ENCODE results near the gene CYP1B1. TPM values are rescaled to one million over a fixed set of nuclear protein-coding genes. Genes with fewer than 3 reads are reported as not detected.

The CYP1B1 gene
- total RNA-seq, 1 donor from 2014 or later = 0.39 TPM

DNA sequence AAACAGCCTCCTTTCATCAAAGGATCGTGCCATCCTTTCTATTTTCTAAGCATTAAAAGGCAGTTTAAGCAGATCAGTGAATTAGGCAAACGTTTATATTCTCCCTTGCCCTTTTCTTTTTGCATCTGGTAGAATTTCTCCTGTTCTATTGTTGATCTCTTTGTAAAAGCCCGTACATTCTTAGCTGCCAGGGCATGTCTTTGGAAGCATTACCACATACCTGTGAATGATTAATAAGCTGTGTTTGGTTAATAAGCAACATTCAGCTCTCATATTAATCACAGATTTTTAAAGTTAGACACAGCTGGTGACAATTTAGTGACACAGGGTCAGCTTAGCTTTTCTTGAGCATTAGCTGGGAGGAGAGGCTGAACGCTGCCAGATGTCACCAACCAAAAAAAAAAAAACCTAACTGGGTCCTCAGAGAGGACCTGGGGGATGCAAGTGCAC is 33.8 kb upstream of the CYP1B1 start:
- no peak overlapping the region for H3K9ac ChIP-seq
- H3F3A ChIP-seq (ENCODE audit: low read depth) = peaks cover 20% of the 10 kb centered on the region
- no peak for DNase-seq (ENCODE audit: low spot score)
- no peak overlapping the region for H3K4me2 ChIP-seq
- H4K20me1 ChIP-seq (ENCODE audit: low read depth) = no peaks in the 10 kb centered on the region
- Mint-ChIP-seq H3K27me3 (ENCODE audit: insufficient read depth, low read depth) (peaks cover 10% of the 10 kb centered on the region), H3K9me3 (peaks cover 11% of the 10 kb centered on the region), H3K4me3 (no peak overlapping the region), H3K4me1 (peaks cover 38% of the 10 kb centered on the region), H3K36me3 (peaks cover 4% of the 10 kb centered on the region), H3K27ac (no peak overlapping the region)
- TF ChIP-seq EZH2phosphoT487 (IDR thresholded peaks at IDR 0.05) = no peak
- no peak for TF ChIP-seq EZH2 (IDR thresholded peaks at IDR 0.05)
- TF ChIP-seq, protein P1, sequence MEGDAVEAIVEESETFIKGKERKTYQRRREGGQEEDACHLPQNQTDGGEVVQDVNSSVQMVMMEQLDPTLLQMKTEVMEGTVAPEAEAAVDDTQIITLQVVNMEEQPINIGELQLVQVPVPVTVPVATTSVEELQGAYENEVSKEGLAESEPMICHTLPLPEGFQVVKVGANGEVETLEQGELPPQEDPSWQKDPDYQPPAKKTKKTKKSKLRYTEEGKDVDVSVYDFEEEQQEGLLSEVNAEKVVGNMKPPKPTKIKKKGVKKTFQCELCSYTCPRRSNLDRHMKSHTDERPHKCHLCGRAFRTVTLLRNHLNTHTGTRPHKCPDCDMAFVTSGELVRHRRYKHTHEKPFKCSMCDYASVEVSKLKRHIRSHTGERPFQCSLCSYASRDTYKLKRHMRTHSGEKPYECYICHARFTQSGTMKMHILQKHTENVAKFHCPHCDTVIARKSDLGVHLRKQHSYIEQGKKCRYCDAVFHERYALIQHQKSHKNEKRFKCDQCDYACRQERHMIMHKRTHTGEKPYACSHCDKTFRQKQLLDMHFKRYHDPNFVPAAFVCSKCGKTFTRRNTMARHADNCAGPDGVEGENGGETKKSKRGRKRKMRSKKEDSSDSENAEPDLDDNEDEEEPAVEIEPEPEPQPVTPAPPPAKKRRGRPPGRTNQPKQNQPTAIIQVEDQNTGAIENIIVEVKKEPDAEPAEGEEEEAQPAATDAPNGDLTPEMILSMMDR (IDR thresholded peaks at IDR 0.05) = no peak
- no peaks in the 10 kb centered on the region for H3K27me3 ChIP-seq
- H3K27ac ChIP-seq = no peak overlapping the region
- H3K4me1 ChIP-seq = peaks cover 13% of the 10 kb centered on the region
- no peaks in the 10 kb centered on the region for H3K9me3 ChIP-seq (ENCODE audit: low read depth)
- H2AFZ ChIP-seq (replicated peaks) = no peak overlapping the region
- H3K4me3 ChIP-seq = no peak overlapping the region
- H3K79me2 ChIP-seq (ENCODE audit: low read depth) = no peaks in the 10 kb centered on the region
- H3K36me3 ChIP-seq = no peaks in the 10 kb centered on the region

DNA sequence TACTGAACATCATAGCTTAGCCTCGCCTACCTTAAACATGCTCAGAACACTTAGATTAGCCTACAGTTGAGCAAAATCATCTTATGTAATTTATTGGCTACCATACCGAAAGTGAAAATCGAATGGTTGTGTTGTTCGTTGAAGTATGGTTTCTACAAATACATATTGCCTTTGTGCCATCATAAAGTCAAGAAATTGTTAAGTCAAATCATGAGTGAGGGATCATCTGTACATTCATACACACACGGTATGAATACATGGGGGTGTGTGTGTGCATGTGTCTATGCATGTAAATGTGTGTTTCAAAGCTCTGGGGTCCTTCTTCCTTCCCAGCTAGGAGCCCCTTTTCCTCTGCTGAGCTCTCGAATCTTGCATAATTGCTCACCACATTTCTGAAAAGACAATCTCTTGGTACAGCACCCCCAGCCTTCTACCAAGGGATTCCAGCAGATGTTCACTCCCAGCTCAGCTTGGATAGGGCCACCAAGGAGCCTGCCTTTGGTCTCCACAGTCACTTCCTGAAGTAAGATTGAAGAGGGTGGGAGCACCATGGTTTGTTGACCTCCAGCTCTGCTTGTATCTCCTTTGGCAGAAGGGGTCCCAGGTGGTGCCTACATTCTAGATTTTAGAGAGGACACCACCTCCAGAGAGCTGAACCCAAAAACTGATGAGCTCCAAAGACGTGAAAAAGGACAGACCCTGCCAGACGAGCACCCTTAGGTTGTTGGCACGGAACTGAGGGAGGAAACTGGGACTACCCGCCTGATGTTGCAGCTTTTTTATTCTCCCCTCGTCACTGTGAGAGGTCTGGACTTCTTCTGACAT is 33.2 kb upstream of the CYP1B1 start:
- H3K79me2 ChIP-seq (ENCODE audit: low read depth) = no peaks in the 10 kb centered on the region
- peaks cover 11% of the 10 kb centered on the region for H3K9me3 Mint-ChIP-seq
- peaks cover 31% of the 10 kb centered on the region for H3K4me1 Mint-ChIP-seq
- no peaks in the 10 kb centered on the region for H3K27me3 ChIP-seq
- H3K9me3 ChIP-seq (ENCODE audit: low read depth) = no peaks in the 10 kb centered on the region
- TF ChIP-seq EZH2 (IDR thresholded peaks at IDR 0.05) (no peak), EZH2phosphoT487 (IDR thresholded peaks at IDR 0.05) (no peak)
- TF ChIP-seq, protein P1 (IDR thresholded peaks at IDR 0.05) = no peak
- peaks cover 10% of the 10 kb centered on the region for H3K27me3 Mint-ChIP-seq (ENCODE audit: insufficient read depth, low read depth)
- no peak overlapping the region for H3K27ac ChIP-seq
- no peaks in the 10 kb centered on the region for H3K36me3 ChIP-seq
- no peak overlapping the region for H3K4me3 Mint-ChIP-seq
- H4K20me1 ChIP-seq (ENCODE audit: low read depth) = no peaks in the 10 kb centered on the region
- H3K4me2 ChIP-seq = no peak overlapping the region
- H3K36me3 Mint-ChIP-seq = peaks cover 4% of the 10 kb centered on the region
- peaks cover 20% of the 10 kb centered on the region for H3F3A ChIP-seq (ENCODE audit: low read depth)
- H3K4me3 ChIP-seq = no peak overlapping the region
- H3K9ac ChIP-seq = no peak overlapping the region
- no peak overlapping the region for H3K27ac Mint-ChIP-seq
- no peak overlapping the region for H2AFZ ChIP-seq (replicated peaks)
- peaks cover 13% of the 10 kb centered on the region for H3K4me1 ChIP-seq
- DNase-seq (ENCODE audit: low spot score) = no peak

DNA sequence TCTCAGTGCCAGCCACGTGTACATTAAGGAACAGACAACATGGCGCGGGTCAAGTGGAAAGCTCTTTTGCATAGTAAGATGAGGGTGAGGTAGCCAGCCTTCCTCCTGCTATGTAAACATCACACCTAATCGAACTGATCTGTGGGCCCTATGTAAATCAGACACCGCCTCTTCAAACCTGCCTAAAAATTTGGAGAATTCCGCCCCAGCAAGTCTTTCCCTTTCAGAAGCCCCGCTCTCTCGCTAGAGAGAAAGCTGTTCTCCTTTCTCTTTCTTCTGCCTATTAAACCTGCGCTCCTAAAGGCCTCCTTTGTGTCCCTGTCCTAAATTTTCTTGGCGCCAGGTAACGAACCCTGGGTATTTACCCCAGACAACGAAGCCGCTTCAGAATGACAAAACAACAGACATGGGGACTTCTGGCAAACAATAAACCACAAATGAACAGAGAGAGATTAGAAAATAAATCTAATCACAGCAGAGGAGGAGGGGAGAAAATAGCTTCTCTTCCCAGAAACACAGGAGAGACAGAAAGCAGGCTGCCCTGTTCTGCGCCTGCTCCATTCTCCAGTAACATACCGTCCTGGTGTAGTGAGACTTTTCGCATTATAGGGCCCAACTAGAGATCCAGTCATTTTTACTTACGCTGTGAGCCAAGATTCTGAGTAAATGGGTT is 31.9 kb upstream of the CYP1B1 start:
- DNase-seq (ENCODE audit: low spot score) = peak; percentile 54
- no peak overlapping the region for H3K27ac ChIP-seq
- peak overlapping the region; percentile 33 for H3K4me2 ChIP-seq
- H3K36me3 ChIP-seq = no peaks in the 10 kb centered on the region
- no peaks in the 10 kb centered on the region for H3K9me3 ChIP-seq (ENCODE audit: low read depth)
- H3K27me3 ChIP-seq = no peaks in the 10 kb centered on the region
- H3K4me3 ChIP-seq = no peak overlapping the region
- Mint-ChIP-seq H3K9me3 (peaks cover 14% of the 10 kb centered on the region), H3K4me3 (no peak overlapping the region), H3K27me3 (ENCODE audit: insufficient read depth, low read depth) (peaks cover 10% of the 10 kb centered on the region), H3K27ac (no peak overlapping the region), H3K4me1 (peaks cover 25% of the 10 kb centered on the region), H3K36me3 (peaks cover 2% of the 10 kb centered on the region)
- no peaks in the 10 kb centered on the region for H4K20me1 ChIP-seq (ENCODE audit: low read depth)
- TF ChIP-seq EZH2phosphoT487 (IDR thresholded peaks at IDR 0.05) (no peak), EZH2 (IDR thresholded peaks at IDR 0.05) (no peak)
- TF ChIP-seq, protein P1 (IDR thresholded peaks at IDR 0.05) = no peak
- H3K4me1 ChIP-seq = peaks cover 13% of the 10 kb centered on the region
- peak overlapping the region; percentile 74 for H2AFZ ChIP-seq (replicated peaks)
- peaks cover 20% of the 10 kb centered on the region for H3F3A ChIP-seq (ENCODE audit: low read depth)
- no peaks in the 10 kb centered on the region for H3K79me2 ChIP-seq (ENCODE audit: low read depth)
- H3K9ac ChIP-seq = no peak overlapping the region

All from neural progenitor cell (in vitro differentiated cells).